ENCODE data around the gene ANXA6.
A peak's percentile ranks its signal among the peaks of the same experiment; 100 is the strongest.
"Not testable (repeated sequence)": the region's sequence is repeated elsewhere in the genome, so short reads cannot be mapped to it uniquely, and the experiment has no call there.

The ANXA6 gene

GRCh38 chr5:151157426-151158286 is at the start of gene ANXA6:
Gene ANXA6, minus strand, starts transcription at chr5:151157779. Its CDS starts 9,878 bp downstream, at chr5:151147901.
- peak; percentile 76 for DNase-seq

DNA sequence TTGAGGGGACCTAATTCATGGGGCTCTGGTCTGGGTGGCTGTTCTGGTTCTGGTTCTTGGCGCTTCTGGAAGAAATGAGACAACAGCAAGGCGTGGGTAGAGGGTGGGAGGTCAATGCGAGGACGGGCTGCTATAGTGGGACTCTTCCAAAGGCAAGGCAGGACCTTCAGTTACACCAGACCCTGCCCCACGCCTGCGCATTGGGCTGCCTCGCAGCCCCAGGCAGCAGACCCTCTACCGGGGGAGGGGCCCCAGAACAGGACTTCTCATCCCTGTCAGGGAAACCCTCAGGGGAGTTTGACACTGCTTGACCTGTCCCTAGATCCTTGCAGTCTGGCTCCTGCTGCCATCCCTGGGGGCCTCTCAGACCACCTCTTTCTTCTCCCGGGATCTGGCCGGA is 47.8 kb upstream of the ANXA6 start:
- DNase-seq, result no peak

DNA sequence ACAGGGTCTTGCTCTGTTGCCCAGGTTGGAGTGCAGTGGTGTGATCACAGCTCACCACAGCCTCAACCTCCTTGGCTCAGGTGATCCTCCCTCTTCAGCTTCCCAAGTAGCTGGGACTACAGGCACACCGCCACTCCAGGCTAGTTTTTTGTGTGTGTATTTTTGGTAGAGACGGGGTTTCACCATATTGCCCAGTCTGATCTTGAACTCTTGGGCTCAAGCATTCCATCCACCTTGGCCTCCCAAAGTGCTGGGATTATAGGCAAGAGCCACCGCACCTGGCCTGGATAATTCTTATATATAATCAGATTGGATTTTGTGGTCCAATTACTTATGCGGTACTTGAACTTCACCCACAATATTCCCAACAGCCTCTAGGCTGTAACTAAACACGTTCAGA is 46.5 kb upstream of the ANXA6 start:
- DNase-seq, result no peak

DNA sequence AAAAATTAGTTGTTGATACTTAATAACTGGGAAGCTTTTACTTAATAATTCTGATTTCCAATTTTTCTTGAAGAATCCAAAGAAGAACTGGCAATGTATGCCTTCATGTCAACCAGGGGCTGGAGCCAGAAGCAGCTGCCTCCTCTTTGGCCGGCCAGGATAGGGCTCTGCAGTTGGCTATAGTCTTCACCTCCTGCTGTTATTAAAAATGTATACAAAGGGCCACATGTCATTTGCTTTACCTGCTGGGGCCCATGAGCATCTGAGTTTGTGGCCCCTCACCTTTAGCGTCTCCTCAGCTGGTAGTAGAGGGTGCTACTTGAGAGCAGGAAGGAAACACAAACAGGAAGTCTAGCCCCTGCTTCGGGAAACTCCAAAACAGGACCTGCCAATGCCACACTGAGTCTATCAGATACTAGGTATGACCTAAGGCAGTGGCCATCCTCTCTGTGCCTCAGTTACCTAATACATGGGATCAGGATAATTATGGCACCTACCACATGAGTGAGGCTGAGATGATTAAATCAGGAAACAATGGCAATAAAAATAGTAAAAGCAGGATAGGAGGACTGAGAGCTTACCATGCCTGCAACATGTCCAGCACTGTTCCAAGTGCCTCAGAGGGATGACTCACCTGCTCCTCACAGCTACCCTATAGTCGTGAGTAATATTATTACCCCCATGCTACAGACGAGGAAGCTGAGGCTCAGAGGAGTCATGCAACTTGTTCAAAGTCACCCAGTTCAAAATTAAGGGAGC is 45.0 kb upstream of the ANXA6 start:
- DNase-seq, result peak; percentile 66

DNA sequence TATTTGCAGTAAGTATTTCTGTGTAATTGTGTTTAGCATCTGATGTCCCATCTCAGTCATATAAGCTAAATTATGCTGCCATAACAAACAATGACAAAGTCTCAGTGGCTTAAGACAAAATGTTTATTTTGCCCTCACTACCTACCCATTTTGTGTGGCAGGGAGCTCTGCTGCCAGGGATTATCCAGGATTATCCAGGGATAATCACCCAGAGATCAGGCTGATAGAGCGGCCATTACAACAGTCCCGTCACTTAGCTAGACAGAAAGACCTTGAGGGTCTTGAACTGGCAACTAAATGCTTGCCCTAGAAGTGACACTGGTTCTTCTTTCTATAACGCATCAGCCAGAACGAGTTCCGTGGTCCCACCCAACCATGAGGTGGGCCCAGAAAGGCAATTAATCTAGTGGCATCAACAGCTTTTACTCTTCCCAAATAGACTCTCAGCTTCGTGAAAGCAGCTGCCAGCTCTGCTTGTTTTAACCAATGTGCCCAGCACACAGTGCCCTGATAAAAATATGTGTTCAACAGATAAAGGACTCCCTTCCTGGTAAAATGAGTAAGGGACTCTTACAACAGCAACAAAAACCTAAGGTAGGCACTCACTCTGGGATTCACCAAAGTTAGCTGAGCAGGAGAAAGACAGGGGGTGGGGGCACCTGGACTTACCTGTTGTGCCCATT is 43.5 kb upstream of the ANXA6 start:
- DNase-seq, result no peak

DNA sequence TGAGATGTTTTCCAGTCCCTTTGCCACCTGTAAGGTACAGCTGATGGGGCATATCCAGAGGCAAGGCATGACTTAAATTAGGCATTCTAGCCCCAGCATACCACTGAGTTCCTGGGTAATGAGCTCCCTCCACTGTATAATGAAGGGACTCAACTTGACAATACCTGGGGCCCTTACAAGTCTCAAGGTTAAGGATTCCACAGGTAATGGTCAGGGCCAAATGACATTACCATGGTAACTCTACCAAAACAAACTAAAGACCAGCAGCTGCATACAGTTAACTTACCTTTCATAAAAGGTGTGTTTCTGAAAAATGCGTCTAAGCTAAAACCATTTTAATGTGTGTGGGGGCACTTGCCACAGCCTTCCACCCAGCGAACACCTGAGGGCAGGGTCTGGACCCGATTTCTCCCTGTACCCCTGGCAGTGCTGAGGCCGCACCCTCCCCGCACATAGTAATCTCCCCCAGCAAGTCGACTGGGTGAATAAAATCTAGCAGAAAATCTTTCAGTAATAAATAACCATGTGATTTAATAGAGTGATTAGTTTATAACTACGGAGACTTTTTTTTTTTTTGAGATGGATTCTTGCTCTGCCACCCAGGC is 42.1 kb upstream of the ANXA6 start:
- DNase-seq, result no peak

- DNase-seq, result no peak
These were observed 41.3 kb upstream of the ANXA6 start for GRCh38 chr5:151198861-151199260.

DNA sequence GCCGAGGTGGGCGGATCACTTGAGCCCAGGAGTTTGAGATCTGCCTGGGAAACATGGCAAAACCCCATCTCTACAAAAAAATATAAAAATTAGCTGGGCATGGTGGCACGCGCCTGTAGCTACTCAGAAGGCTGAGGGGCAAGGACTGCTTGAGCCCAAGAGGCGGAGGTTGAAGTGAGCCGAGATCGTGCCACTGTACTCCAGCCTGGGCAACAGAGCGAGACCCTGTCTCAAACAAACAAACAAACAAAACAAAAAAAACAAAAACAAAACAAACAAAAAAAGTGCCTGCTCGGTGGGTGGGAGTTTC is 39.7 kb upstream of the ANXA6 start:
- DNase-seq, result not testable (repeated sequence)

DNA sequence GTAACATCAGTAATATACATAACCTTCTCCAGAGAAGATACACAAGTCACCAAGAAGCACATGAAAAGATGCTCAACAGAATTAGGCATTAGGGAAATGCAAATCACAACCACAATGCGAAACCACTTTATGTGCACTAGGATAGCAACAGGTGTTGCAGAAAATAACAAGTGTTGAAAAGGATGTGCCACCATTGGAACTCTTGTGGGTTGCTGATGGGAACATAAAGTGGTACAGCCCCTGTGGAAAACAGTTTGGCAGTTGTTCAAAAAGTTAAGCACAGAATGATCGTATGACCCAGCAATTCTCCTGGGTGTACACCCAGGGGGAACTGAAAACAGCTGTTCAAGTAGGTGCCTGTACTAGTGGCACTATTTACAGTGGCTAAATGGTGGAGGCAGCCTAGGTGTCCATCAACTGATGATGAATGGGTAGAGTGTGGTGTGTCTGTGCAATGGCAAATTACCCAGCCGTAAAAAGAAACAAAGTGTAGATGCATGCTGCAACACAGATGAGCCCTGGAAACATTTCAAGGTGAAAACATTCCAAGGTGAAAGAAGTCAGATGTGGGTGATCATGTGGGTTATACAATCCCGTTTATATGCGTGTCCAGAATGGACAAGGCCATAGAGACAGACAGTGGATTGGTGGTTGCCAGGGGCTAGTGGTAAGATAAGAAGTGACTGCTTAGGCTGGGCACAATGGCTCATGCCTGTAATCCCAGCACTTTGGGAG is 39.1 kb upstream of the ANXA6 start:
- no peak for DNase-seq

DNA sequence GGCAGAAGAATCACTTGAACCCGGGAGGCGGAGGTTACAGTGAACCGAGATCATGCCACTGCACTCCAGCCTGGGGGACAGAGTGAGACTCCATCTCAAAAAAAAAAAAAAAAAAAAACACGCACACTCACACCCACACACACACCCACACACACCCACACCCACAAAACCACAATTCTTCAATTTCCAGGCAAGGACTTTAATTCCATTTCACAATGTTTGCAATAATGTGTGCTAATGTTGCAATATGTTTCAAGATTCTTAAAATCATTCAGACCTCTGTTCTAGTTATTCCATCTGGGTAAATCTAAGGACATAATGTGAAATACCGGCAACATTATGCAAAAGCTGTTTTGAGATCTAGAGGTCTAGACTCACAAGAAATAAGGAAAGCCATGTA is 38.0 kb upstream of the ANXA6 start:
- DNase-seq, result no peak

- DNase-seq, result no peak
These were observed 35.0 kb upstream of the ANXA6 start for GRCh38 chr5:151192626-151193025.

DNA sequence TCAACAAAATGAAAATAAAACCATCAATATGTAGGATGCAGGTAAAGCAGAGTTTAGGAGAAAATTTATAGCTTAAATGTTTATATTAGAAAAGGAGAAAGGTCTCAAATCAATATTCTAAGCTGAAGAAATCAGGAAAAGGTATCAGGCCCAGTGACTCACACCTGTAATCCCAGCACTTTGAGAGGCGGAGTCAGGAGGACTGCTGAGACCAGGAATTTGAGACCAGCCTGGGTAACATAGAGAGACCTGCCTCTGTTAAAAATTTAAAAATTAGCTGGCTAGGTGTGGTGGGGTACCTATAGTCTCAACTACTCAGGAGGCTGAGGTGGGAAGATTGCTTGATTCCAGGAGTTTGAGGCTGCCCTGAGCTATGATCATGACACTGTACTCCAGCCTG is 34.1 kb upstream of the ANXA6 start:
- DNase-seq, result no peak

GRCh38 chr5:151189151-151189550 is 31.6 kb upstream of the ANXA6 start:
- DNase-seq, result no peak

- no peak for DNase-seq
These were observed 29.0 kb upstream of the ANXA6 start for GRCh38 chr5:151186538-151186937.

DNA sequence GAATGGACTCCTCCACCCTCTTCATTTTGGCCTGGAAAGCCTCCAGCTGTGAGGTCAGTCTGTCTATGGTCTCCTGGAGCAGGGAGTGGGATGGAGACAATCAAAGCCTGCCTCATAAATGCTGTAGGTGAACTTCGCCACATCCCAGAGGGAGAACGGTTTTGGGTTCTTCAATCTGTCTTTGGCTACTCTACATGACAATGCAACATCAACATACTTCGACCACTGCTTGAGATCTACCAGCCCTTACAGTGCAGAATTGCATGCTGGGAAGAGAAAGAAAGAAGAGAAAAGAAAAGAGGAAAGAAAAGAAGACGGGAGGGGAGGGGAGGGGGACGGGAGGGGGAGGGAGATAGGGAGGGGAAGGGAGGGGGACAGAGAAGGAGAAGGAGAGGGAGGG is 28.5 kb upstream of the ANXA6 start:
- no peak for DNase-seq

- no peak for DNase-seq
These were observed 26.9 kb upstream of the ANXA6 start for GRCh38 chr5:151184316-151185042.

- DNase-seq, result no peak
These were observed 26.1 kb upstream of the ANXA6 start for GRCh38 chr5:151183456-151184245.

DNA sequence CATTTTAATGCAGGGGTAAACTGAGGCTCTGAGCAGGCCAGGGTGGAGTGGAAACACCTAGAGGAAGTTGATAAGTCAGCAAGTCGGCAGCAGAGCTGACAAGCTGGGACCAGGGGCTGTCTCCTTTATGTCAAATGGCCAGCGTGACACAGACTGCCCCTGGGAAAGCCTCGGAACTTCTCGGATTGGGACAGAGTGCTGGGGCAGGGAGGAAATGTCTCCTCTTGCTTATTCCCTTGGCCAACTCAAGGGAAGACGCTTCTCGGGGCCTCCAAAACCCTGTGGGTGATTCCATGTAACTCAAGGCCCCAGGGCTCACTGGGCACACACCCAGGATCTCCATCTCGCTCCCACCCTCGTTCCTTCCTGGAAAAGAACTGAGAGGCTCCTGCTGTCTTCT is 25.4 kb upstream of the ANXA6 start:
- no peak for DNase-seq

GRCh38 chr5:151182524-151182900 is 24.9 kb upstream of the ANXA6 start:
- no peak for DNase-seq

- no peak for DNase-seq
These were observed 24.4 kb upstream of the ANXA6 start for GRCh38 chr5:151181818-151182523.

DNA sequence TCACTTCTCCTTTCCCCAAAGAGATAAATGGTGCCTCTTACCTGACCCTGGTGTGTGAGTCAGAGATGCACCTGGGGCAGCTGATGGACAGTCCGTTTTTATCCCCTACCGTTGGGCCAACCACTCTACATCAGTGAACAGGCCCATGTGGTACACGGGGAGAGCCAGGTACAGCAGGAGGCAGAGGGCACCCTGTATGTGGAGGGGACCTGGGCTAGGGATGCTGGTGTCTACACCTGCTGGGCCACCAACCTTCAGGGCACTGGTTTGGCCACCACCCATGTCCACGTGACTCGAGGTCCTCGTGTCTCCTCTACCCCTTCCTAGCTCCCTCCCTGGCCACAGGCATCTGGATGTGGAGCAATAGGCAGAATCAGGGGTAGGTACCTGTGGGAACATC is 22.7 kb upstream of the ANXA6 start:
- no peak for DNase-seq

Data from activated CD4-positive, alpha-beta T cell treated with anti-CD3 and anti-CD28 coated beads for 48 hours (primary cell).